SU-DHL-6 (cell line): ENCODE data around the gene CLASP1.

Source experiments
- H2AFZ ChIP-seq: fragments of 200-600 bp; sonication (generic); 2 replicates; pipeline ENCODE4 v1.6.1; 2014; ENCODE audit warnings: low read depth, mild to moderate bottlenecking, moderate library complexity, mixed read lengths, antibody characterized with exemption, low read length; ENCODE audit not compliant: severe bottlenecking
- H3F3A ChIP-seq: fragments of 200-600 bp; shearing (Covaris generic); 2 replicates; pipeline ENCODE4 v1.6.0; 2016; ENCODE audit warnings: antibody characterized with exemption, mild to moderate bottlenecking; ENCODE audit not compliant: insufficient read depth
- H3K27ac ChIP-seq: fragments of 200-600 bp; sonication (generic); 2 replicates; pipeline ENCODE4 v1.5.1; 2016; ENCODE audit warnings: low read depth, mild to moderate bottlenecking, low read length, moderate library complexity, mixed read lengths
- H3K27me3 ChIP-seq: fragments of 200-600 bp; sonication (generic), shearing (Covaris generic); 2 replicates; pipeline ENCODE4 v1.6.0; 2014; ENCODE audit warnings: mild to moderate bottlenecking, low read length
- H3K36me3 ChIP-seq: fragments of 200-600 bp; sonication (generic); 2 replicates; pipeline ENCODE4 v1.6.1; 2014; ENCODE audit warnings: mild to moderate bottlenecking, low read length, mixed read lengths
- H3K4me2 ChIP-seq: fragments of 300-600, 200-600 bp; shearing (Covaris generic), sonication (generic); 2 replicates; pipeline ENCODE4 v1.6.0; 2014; ENCODE audit warnings: low read length, low read depth, mild to moderate bottlenecking; ENCODE audit not compliant: poor library complexity, severe bottlenecking
- H3K4me3 ChIP-seq: fragments of 200-600 bp; sonication (generic); 2 replicates; pipeline ENCODE4 v1.5.1; 2014; ENCODE audit warnings: antibody characterized with exemption, low read length, mild to moderate bottlenecking, mixed read lengths; ENCODE audit not compliant: insufficient read depth, poor library complexity, severe bottlenecking
- H3K79me2 ChIP-seq: fragments of 200-600 bp; sonication (generic); 2 replicates; pipeline ENCODE4 v1.6.1; 2014; ENCODE audit warnings: mild to moderate bottlenecking, low read length, moderate library complexity; ENCODE audit not compliant: insufficient read depth
- H3K9ac ChIP-seq: fragments of 200-600 bp; sonication (generic); 2 replicates; pipeline ENCODE4 v1.7.0; 2014; ENCODE audit warnings: mild to moderate bottlenecking, low read length
- H3K9me2 ChIP-seq: fragments of 200-600 bp; sonication (generic); replicated peaks from 2 replicates; pipeline ENCODE4 v1.6.1; 2014; ENCODE audit warnings: low read length; ENCODE audit not compliant: insufficient read depth
- H3K9me3 ChIP-seq: fragments of 200-600 bp; sonication (generic); 2 replicates; pipeline ENCODE4 v1.6.1; 2014; ENCODE audit warnings: low read length, mixed read lengths; ENCODE audit not compliant: insufficient read depth
- H4K20me1 ChIP-seq: fragments of 200-600 bp; sonication (generic); 2 replicates; pipeline ENCODE4 v1.6.1; 2014; ENCODE audit warnings: low read depth, mild to moderate bottlenecking, antibody characterized with exemption, low read length, moderate library complexity, mixed read lengths
- CTCF ChIP-seq: fragments of 200-600 bp; sonication (generic); IDR thresholded peaks from one replicate; pipeline ENCODE4 v1.5.1; 2017; ENCODE audit warnings: antibody characterized with exemption, mild to moderate bottlenecking, low read length, moderate library complexity; ENCODE audit not compliant: insufficient read depth, poor library complexity, severe bottlenecking
- EZH2phosphoT487 ChIP-seq: fragments of 200-600 bp; sonication (generic), shearing (Covaris generic); conservative IDR thresholded peaks from 2 replicates; pipeline ENCODE4 v1.6.1; 2018; ENCODE audit warnings: mild to moderate bottlenecking, antibody characterized with exemption, low read length, moderate library complexity, mixed read lengths

CLASP1 gene

GRCh38 chr2:121359716-121360565 is 289.3 kb downstream of the CLASP1 start:
- Histone ChIP-seq H3K9me2 (no peaks in the 10 kb centered on the region), H3K4me3 (no peak overlapping the region), H3F3A (no peaks in the 10 kb centered on the region), H3K4me2 (no peak overlapping the region), H3K36me3 (0 out of 2 replicates have a peak, but pooled peaks cover 6% of the 10 kb centered on the region), H3K9ac (no peak overlapping the region), H4K20me1 (no peaks in the 10 kb centered on the region), H3K27me3 (no peaks in the 10 kb centered on the region), H3K9me3 (no peaks in the 10 kb centered on the region), H2AFZ (no peak overlapping the region), H3K79me2 (no peaks in the 10 kb centered on the region), H3K27ac (no peak overlapping the region)
- TF ChIP-seq EZH2phosphoT487 (no peak), CTCF (no peak)

GRCh38 chr2:121359170-121359569 is 290.1 kb downstream of the CLASP1 start:
- H2AFZ ChIP-seq: no peak overlapping the region
- H3K27ac ChIP-seq: no peak overlapping the region
- no peaks in the 10 kb centered on the region for H3K79me2 ChIP-seq
- H3K36me3 ChIP-seq: 0 out of 2 replicates have a peak, but pooled peaks cover 6% of the 10 kb centered on the region
- H3F3A ChIP-seq: no peaks in the 10 kb centered on the region
- no peaks in the 10 kb centered on the region for H3K9me3 ChIP-seq
- TF ChIP-seq CTCF (no peak), EZH2phosphoT487 (no peak)
- H3K9me2 ChIP-seq: no peaks in the 10 kb centered on the region
- H3K4me3 ChIP-seq: no peak overlapping the region
- H3K9ac ChIP-seq: no peak overlapping the region
- H3K4me2 ChIP-seq: no peak overlapping the region
- no peaks in the 10 kb centered on the region for H4K20me1 ChIP-seq
- H3K27me3 ChIP-seq: no peaks in the 10 kb centered on the region

GRCh38 chr2:121358291-121358690 is 291.0 kb downstream of the CLASP1 start:
- Histone ChIP-seq H2AFZ (no peak overlapping the region), H3K9ac (no peak overlapping the region), H3F3A (no peaks in the 10 kb centered on the region), H3K4me3 (no peak overlapping the region), H3K79me2 (no peaks in the 10 kb centered on the region), H4K20me1 (no peaks in the 10 kb centered on the region), H3K9me3 (no peaks in the 10 kb centered on the region), H3K36me3 (peaks cover 6% of the 10 kb centered on the region; the same call in 1 of the 2 replicates), H3K27ac (no peak overlapping the region), H3K4me2 (no peak overlapping the region), H3K27me3 (no peaks in the 10 kb centered on the region), H3K9me2 (no peaks in the 10 kb centered on the region)
- no peak for TF ChIP-seq CTCF
- no peak for TF ChIP-seq EZH2phosphoT487
